Endothelial cell of hepatic sinusoid (primary cell): ENCODE results near the gene NASP.
"Not testable (repeated sequence)": the region's sequence is repeated elsewhere in the genome, so short reads cannot be mapped to it uniquely, and the experiment has no call there.

Experiments used
- in situ Hi-C: cut with HindIII; loops from 2 replicates; pipeline ENCODE4 v1.10.0; 2017; ENCODE audit warnings: low sequenced_read_pairs

NASP gene

GRCh38 chr1:45569962-45570581 lies 13.8 kb upstream of the NASP start:
- in situ Hi-C loops, result loop anchor here (5.0 kb wide), 1 partner anchor 58 kb away; no protein-coding TSS in a partner anchor

- in situ Hi-C loops, result loop anchor here (5.0 kb wide), 1 partner anchor 58 kb away; no protein-coding TSS in a partner anchor
Measured at GRCh38 chr1:45570631-45571030, 13.2 kb upstream of the NASP start.

- in situ Hi-C loops, result loop anchor here (5.0 kb wide), 1 partner anchor 61 kb away; no protein-coding TSS in a partner anchor
Measured at GRCh38 chr1:45573231-45573804, 10.5 kb upstream of the NASP start.

GRCh38 chr1:45574105-45574626 lies 9.7 kb upstream of the NASP start:
- in situ Hi-C loops, result loop anchor here (5.0 kb wide), 1 partner anchor 62 kb away; no protein-coding TSS in a partner anchor

GRCh38 chr1:45583264-45583665 lies 576 bp upstream of the NASP start:
- in situ Hi-C loops, result no loop called here

GRCh38 chr1:45584351-45585109 lies 689 bp downstream of the NASP start:
- in situ Hi-C loops, result no loop called here

GRCh38 chr1:45585110-45585426 lies 1.2 kb downstream of the NASP start:
- in situ Hi-C loops, result no loop called here

- in situ Hi-C loops, result no loop called here
Measured at GRCh38 chr1:45585496-45586075, 1.7 kb downstream of the NASP start.

GRCh38 chr1:45586769-45587168 lies 2.9 kb downstream of the NASP start:
- in situ Hi-C loops, result no loop called here

GRCh38 chr1:45589861-45590260 lies 6.0 kb downstream of the NASP start:
- in situ Hi-C loops, result no loop called here

- in situ Hi-C loops, result no loop called here
Measured at GRCh38 chr1:45594412-45594811, 10.6 kb downstream of the NASP start.

- in situ Hi-C loops, result not testable (repeated sequence)
Measured at GRCh38 chr1:45596765-45597164, 12.9 kb downstream of the NASP start.

GRCh38 chr1:45604239-45604638 lies 20.4 kb downstream of the NASP start:
- in situ Hi-C loops, result no loop called here

- in situ Hi-C loops, result no loop called here
Measured at GRCh38 chr1:45607404-45608074, 23.7 kb downstream of the NASP start.

GRCh38 chr1:45608175-45609156 lies 24.6 kb downstream of the NASP start:
- in situ Hi-C loops, result no loop called here

- in situ Hi-C loops, result no loop called here
Measured at GRCh38 chr1:45610589-45611226, 26.9 kb downstream of the NASP start.

GRCh38 chr1:45612941-45613579 lies 29.2 kb downstream of the NASP start:
- in situ Hi-C loops, result no loop called here

GRCh38 chr1:45615885-45616284 lies 32.0 kb downstream of the NASP start:
- in situ Hi-C loops, result no loop called here

GRCh38 chr1:45617618-45618017 lies 33.8 kb downstream of the NASP start:
- in situ Hi-C loops, result no loop called here
